Measurements from ENCODE around the gene FBXL3. TPM values are rescaled to one million over a fixed set of nuclear protein-coding genes. Genes with fewer than 3 reads are reported as not detected.

Gene FBXL3
- total and polyA plus RNA-seq, 2 donors (not counting 1 experiment from before 2014, with no cell fraction given) = 48.5 to 61.8 TPM

DNA sequence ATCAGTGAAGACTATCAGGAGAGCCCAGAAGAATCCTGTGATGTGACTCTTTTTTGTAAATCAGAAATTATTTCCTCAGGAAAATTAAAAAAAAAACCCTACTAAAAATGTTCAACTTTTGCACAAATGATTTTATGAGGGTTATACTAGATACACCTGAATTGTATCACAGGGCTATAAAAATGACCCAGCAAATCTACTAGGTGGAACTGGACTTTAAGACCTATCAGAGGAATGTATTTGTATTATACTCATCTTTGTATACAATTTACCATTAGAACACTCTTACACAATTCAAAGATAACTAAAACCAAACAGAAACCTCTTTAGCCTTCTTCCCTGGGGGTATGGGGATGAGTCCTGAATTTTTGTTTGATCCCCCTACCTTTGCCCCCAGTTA lies 7.2 kb downstream of the FBXL3 start:
- no peak overlapping the region for H3K4me2 ChIP-seq (ENCODE audit: extremely low read depth, insufficient read depth, low read length)
- H2AFZ ChIP-seq (ENCODE audit: low read length) = no peak overlapping the region
- H3K36me3 ChIP-seq (ENCODE audit: control insufficient read depth, insufficient read depth, low read length) = peaks cover 6% of the 10 kb centered on the region
- DNase-seq (ENCODE audit: low read depth in 2 of 2) = no peak
- no peaks in the 10 kb centered on the region for H3K9me3 ChIP-seq (ENCODE audit: control insufficient read depth, insufficient read depth, low read depth, low read length)
- TF ChIP-seq, protein P1, sequence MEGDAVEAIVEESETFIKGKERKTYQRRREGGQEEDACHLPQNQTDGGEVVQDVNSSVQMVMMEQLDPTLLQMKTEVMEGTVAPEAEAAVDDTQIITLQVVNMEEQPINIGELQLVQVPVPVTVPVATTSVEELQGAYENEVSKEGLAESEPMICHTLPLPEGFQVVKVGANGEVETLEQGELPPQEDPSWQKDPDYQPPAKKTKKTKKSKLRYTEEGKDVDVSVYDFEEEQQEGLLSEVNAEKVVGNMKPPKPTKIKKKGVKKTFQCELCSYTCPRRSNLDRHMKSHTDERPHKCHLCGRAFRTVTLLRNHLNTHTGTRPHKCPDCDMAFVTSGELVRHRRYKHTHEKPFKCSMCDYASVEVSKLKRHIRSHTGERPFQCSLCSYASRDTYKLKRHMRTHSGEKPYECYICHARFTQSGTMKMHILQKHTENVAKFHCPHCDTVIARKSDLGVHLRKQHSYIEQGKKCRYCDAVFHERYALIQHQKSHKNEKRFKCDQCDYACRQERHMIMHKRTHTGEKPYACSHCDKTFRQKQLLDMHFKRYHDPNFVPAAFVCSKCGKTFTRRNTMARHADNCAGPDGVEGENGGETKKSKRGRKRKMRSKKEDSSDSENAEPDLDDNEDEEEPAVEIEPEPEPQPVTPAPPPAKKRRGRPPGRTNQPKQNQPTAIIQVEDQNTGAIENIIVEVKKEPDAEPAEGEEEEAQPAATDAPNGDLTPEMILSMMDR (conservative IDR thresholded peaks at IDR 0.05 in 1 of 2, IDR thresholded peaks at IDR 0.05 in 1 of 2; ENCODE audit: low read depth in 1 of 2, low read length in 2 of 2) = no peak
- no peak for TF ChIP-seq EZH2 (IDR thresholded peaks at IDR 0.05; ENCODE audit: low read length, missing control alignments)
- H3K9ac ChIP-seq (ENCODE audit: insufficient read depth, low read length) = no peak overlapping the region
- no peak overlapping the region for H3K4me3 ChIP-seq (replicated peaks in 1 of 4; ENCODE audit: control extremely low read depth in 1 of 4, insufficient read depth in 1 of 4, low read depth in 3 of 4, low read length in 4 of 4)
- peaks cover 8% of the 10 kb centered on the region for H3K4me1 ChIP-seq (ENCODE audit: control insufficient read depth, extremely low read depth, insufficient read depth, low read length)
- H3K27ac ChIP-seq (ENCODE audit: insufficient read depth, low read length) = no peak overlapping the region
- H4K20me1 ChIP-seq (ENCODE audit: control insufficient read depth, extremely low read depth, insufficient read depth, low read length) = peaks cover 3% of the 10 kb centered on the region
- no peaks in the 10 kb centered on the region for H3K27me3 ChIP-seq (ENCODE audit: control insufficient read depth, insufficient read depth, low read length)
- H3K79me2 ChIP-seq (ENCODE audit: control insufficient read depth, insufficient read depth, low read length) = peaks cover 83% of the 10 kb centered on the region

DNA sequence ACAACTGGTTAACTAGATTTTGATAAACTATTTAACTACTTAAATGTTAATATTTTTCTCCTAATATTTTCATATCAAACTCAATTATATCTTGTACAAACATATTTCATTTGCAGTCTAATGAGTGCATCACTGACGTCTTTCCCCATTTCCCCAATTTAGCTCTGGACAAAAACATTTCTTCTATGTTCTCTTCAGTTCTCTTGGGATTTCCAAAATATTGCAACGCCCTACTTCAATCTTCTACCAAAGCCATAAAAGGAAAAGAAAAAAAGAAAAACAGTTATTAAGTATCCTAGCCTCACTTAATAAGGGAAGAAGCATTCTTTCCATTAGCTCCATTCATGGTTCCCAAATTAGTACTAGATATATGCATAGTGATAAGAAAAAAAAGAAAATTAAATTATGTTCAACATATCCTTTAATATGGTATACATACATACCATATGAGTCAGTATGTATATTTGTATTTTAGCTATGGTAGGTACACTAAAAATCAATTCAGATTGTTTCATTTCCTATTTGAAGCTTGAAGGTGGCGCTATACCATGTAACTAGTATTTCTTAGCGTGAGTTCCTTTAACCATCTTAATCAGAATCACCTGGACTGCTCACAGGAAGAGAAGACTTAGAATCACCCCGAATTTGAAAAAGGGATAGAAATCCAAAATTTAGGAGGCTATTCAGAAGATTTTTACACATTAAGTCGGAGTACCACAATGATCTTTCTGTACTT lies 9.9 kb downstream of the FBXL3 start:
- DNase-seq (ENCODE audit: low read depth in 2 of 2) = no peak
- H3K36me3 ChIP-seq (ENCODE audit: control insufficient read depth, insufficient read depth, low read length) = peaks cover 6% of the 10 kb centered on the region

DNA sequence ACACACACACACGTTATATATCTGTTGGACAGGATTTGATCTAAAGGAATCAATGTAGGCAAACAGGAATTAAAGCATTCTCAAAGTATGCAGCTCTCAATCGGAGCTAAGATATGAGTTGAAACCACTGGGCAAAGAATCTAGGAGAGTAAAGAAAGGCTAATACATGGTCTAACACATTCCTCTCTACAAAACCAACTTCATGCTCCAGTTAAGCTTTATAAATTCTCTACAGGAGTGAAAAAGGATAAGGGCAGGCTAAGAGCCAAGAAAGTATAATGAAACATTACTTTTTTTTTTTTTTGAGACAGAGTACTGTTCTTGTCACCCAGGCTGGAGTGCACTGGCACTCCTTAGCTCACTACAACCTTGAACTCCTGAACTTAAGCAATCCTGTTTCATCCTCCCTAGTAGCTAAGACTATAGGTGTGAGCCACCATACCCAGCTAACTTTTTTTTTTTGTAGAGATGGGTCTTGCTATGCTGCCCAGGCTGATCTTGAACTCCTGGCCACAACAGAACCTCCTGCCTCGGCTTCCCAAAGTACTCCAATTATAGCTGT lies 10.6 kb downstream of the FBXL3 start:
- TF ChIP-seq, protein P1 (conservative IDR thresholded peaks at IDR 0.05 in 1 of 2, IDR thresholded peaks at IDR 0.05 in 1 of 2; ENCODE audit: low read depth in 1 of 2, low read length in 2 of 2) = no peak
- no peak for TF ChIP-seq EZH2 (IDR thresholded peaks at IDR 0.05; ENCODE audit: low read length, missing control alignments)
- Histone ChIP-seq H3K9ac (ENCODE audit: insufficient read depth, low read length) (no peak overlapping the region), H3K27ac (ENCODE audit: insufficient read depth, low read length) (no peak overlapping the region), H3K9me3 (ENCODE audit: control insufficient read depth, insufficient read depth, low read depth, low read length) (no peaks in the 10 kb centered on the region), H3K27me3 (ENCODE audit: control insufficient read depth, insufficient read depth, low read length) (no peaks in the 10 kb centered on the region), H2AFZ (ENCODE audit: low read length) (no peak overlapping the region), H3K4me1 (ENCODE audit: control insufficient read depth, extremely low read depth, insufficient read depth, low read length) (no peaks in the 10 kb centered on the region), H3K4me3 (replicated peaks in 1 of 4; ENCODE audit: control extremely low read depth in 1 of 4, insufficient read depth in 1 of 4, low read depth in 3 of 4, low read length in 4 of 4) (no peak overlapping the region), H3K79me2 (ENCODE audit: control insufficient read depth, insufficient read depth, low read length) (peaks cover 64% of the 10 kb centered on the region), H4K20me1 (ENCODE audit: control insufficient read depth, extremely low read depth, insufficient read depth, low read length) (no peaks in the 10 kb centered on the region), H3K4me2 (ENCODE audit: extremely low read depth, insufficient read depth, low read length) (no peak overlapping the region), H3K36me3 (ENCODE audit: control insufficient read depth, insufficient read depth, low read length) (peaks cover 7% of the 10 kb centered on the region)
- DNase-seq (ENCODE audit: low read depth in 2 of 2) = peak in 1 of 2 donors; percentile 41

More for the DNA sequence above, 9.9 kb downstream of the FBXL3 start:
- TF ChIP-seq, protein P1 (conservative IDR thresholded peaks at IDR 0.05 in 1 of 2, IDR thresholded peaks at IDR 0.05 in 1 of 2; ENCODE audit: low read depth in 1 of 2, low read length in 2 of 2) = no peak
- TF ChIP-seq EZH2 (IDR thresholded peaks at IDR 0.05; ENCODE audit: low read length, missing control alignments) = no peak
- H3K4me1 ChIP-seq (ENCODE audit: control insufficient read depth, extremely low read depth, insufficient read depth, low read length) = no peaks in the 10 kb centered on the region
- H3K79me2 ChIP-seq (ENCODE audit: control insufficient read depth, insufficient read depth, low read length) = peaks cover 68% of the 10 kb centered on the region
- no peak overlapping the region for H3K4me3 ChIP-seq (replicated peaks in 1 of 4; ENCODE audit: control extremely low read depth in 1 of 4, insufficient read depth in 1 of 4, low read depth in 3 of 4, low read length in 4 of 4)
- H4K20me1 ChIP-seq (ENCODE audit: control insufficient read depth, extremely low read depth, insufficient read depth, low read length) = no peaks in the 10 kb centered on the region
- H3K9me3 ChIP-seq (ENCODE audit: control insufficient read depth, insufficient read depth, low read depth, low read length) = no peaks in the 10 kb centered on the region
- no peak overlapping the region for H3K4me2 ChIP-seq (ENCODE audit: extremely low read depth, insufficient read depth, low read length)
- H3K27ac ChIP-seq (ENCODE audit: insufficient read depth, low read length) = no peak overlapping the region
- H3K9ac ChIP-seq (ENCODE audit: insufficient read depth, low read length) = no peak overlapping the region
- no peak overlapping the region for H2AFZ ChIP-seq (ENCODE audit: low read length)
- H3K27me3 ChIP-seq (ENCODE audit: control insufficient read depth, insufficient read depth, low read length) = no peaks in the 10 kb centered on the region
